NCI-H1436 treated with DMSO at 0.1 percent for 48 hours (cell line): Measurements from ENCODE around the gene RFLNA.

ENCODE experiments used
- DNase-seq: peaks from one replicate; lab custom pipeline; 2025; lab: John Stamatoyannopoulos, UW

RFLNA gene

GRCh38 chr12:124359671-124360581 lies 65.0 kb downstream of the RFLNA start:
- peak; percentile 25 for DNase-seq

GRCh38 chr12:124361074-124361970 lies 66.4 kb downstream of the RFLNA start:
- no peak for DNase-seq

GRCh38 chr12:124361996-124362395 lies 67.1 kb downstream of the RFLNA start:
- DNase-seq, result no peak

GRCh38 chr12:124363353-124363965 lies 68.6 kb downstream of the RFLNA start:
- no peak for DNase-seq

GRCh38 chr12:124364543-124364942 lies 69.7 kb downstream of the RFLNA start:
- DNase-seq, result no peak
